ENCODE results near the gene PRRT2.
A peak's percentile ranks its signal among the peaks of the same experiment; 100 is the strongest.

PRRT2 gene

DNA sequence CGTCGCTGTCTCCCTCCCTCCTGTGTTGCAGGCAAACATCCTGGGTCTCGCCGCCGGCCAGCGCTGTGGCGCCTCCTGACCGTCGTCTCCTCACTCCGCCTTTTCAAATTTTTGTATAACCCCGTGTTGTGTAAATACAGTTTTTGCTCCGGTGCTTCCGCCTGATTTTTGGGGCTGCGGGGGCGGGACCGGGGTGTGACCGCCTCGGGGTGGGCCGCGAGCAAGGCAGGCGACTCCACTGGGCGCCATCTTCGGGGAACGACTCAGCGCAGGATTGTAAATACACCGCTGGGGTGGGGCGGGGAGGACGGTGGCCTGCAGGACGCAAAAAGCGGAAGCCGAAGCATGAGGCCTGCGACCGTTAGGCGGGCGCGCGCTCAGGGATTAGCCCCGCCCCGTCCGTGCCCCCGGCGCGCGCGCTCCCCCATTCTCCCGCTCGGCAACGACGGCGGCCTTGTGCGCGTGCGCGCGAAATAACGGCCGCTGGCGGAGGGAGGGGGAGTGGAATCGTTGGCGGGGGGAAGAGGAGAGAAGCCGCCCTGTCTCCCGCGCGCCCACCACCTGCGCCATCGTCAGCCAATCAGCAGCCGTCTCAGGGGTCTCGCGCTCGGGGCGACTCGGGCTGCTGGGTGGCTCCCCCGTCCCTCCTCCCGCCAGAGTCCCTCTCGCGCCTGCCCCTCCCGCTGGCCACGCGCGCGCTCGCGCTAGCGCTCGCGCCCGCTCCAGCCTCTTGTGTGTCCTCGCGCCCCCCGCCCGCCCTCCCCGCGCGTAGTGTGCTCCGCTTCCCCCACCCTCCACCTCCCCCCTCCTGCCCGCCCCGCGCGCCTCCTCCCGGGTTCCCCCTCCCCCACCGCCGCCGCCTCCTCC, 6.5 kb upstream of the PRRT2 start:
- peak overlapping the region; percentile 80 for H3K4me3 ChIP-seq
- peak; percentile 99 for DNase-seq (ENCODE audit: low spot score)
- TF ChIP-seq, protein P1, sequence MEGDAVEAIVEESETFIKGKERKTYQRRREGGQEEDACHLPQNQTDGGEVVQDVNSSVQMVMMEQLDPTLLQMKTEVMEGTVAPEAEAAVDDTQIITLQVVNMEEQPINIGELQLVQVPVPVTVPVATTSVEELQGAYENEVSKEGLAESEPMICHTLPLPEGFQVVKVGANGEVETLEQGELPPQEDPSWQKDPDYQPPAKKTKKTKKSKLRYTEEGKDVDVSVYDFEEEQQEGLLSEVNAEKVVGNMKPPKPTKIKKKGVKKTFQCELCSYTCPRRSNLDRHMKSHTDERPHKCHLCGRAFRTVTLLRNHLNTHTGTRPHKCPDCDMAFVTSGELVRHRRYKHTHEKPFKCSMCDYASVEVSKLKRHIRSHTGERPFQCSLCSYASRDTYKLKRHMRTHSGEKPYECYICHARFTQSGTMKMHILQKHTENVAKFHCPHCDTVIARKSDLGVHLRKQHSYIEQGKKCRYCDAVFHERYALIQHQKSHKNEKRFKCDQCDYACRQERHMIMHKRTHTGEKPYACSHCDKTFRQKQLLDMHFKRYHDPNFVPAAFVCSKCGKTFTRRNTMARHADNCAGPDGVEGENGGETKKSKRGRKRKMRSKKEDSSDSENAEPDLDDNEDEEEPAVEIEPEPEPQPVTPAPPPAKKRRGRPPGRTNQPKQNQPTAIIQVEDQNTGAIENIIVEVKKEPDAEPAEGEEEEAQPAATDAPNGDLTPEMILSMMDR (IDR thresholded peaks at IDR 0.05), result no peak
- H3K27ac ChIP-seq, result peak overlapping the region; percentile 95 to 98

DNA sequence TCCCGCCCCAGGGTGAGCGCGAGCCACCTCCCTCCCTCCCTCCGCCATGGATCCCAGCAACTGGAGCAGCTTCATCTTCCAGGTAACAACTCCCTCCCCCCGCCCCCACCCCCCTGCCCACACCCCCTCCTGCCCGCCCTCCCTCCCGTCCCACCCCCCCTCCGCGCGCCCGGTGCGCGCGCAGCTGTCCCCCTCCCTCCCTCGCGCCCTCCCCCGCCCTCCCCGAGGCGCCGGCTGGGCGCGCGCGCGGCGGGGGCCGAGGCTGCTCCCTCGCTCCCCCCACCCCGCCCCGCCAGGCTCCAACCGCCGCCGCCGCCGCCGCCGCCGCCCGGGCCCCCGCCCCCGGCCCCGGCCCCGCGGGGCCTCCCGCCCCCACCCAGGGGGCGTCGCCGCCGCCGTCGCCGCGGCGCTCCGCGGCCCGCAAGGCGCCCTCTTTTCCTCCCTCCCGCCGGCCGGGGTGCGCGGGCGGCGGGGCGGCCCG, 5.9 kb upstream of the PRRT2 start, which contains the start of gene MAZ:
MAZ (plus strand) TSS at position 431 of the 481 bp plus-strand sequence. CDS start 173 bp downstream, outside the sequence.
- TF ChIP-seq, protein P1 (IDR thresholded peaks at IDR 0.05), result no peak
- no peak for DNase-seq (ENCODE audit: low spot score)
- Histone ChIP-seq H3K27ac (peak within 1 kb of the TSS; percentile 95 to 98), H3K4me3 (peak within 1 kb of the TSS; percentile 80)

DNA sequence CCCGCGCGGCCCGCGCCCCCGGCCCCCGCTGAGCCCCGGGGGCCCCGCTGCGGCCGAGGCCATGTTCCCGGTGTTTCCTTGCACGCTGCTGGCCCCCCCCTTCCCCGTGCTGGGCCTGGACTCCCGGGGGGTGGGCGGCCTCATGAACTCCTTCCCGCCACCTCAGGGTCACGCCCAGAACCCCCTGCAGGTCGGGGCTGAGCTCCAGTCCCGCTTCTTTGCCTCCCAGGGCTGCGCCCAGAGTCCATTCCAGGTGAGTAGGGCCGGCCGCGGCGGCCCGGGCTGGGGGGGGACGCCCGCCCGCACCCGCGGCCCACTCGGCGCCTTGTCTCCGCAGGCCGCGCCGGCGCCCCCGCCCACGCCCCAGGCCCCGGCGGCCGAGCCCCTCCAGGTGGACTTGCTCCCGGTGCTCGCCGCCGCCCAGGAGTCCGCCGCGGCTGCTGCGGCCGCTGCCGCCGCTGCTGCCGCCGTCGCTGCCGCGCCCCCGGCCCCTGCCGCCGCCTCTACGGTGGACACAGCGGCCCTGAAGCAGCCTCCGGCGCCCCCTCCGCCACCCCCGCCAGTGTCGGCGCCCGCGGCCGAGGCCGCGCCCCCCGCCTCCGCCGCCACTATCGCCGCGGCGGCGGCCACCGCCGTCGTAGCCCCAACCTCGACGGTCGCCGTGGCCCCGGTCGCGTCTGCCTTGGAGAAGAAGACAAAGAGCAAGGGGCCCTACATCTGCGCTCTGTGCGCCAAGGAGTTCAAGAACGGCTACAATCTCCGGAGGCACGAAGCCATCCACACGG, 5.2 kb upstream of the PRRT2 start:
- Histone ChIP-seq H3K27ac (peak overlapping the region; percentile 95 to 98), H3K4me3 (peak overlapping the region; percentile 80)
- DNase-seq (ENCODE audit: low spot score), result peak; percentile 84
- TF ChIP-seq, protein P1 (IDR thresholded peaks at IDR 0.05), result no peak

DNA sequence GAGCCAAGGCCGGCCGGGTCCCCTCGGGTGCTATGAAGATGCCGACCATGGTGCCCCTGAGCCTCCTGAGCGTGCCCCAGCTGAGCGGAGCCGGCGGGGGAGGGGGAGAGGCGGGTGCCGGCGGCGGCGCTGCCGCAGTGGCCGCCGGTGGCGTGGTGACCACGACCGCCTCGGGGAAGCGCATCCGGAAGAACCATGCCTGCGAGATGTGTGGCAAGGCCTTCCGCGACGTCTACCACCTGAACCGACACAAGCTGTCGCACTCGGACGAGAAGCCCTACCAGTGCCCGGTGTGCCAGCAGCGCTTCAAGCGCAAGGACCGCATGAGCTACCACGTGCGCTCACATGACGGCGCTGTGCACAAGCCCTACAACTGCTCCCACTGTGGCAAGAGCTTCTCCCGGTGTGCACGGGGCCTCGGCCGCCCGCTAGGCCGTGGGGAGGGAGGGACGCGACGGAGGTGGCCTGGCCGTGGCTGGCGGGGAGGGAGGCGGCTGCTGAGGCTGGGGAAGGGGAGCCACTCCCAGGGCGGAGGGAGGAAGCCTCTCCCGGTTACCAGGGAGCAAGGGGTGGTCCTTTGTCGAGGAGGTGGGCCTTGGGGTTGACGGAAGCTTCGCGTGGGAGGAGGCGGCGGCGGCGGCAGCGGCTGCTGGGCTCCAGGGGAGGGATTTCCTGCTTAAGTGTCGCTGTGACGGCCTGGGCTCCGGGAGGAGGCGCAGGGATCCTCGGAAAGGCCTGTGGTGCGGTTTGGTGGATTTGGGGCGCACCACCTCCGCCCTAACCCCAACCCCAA, 4.4 kb upstream of the PRRT2 start:
- peak; percentile 94 for DNase-seq (ENCODE audit: low spot score)
- Histone ChIP-seq H3K27ac (peak overlapping the region; percentile 95 to 98), H3K4me3 (peak overlapping the region; percentile 80)
- TF ChIP-seq, protein P1 (IDR thresholded peaks at IDR 0.05), result no peak

DNA sequence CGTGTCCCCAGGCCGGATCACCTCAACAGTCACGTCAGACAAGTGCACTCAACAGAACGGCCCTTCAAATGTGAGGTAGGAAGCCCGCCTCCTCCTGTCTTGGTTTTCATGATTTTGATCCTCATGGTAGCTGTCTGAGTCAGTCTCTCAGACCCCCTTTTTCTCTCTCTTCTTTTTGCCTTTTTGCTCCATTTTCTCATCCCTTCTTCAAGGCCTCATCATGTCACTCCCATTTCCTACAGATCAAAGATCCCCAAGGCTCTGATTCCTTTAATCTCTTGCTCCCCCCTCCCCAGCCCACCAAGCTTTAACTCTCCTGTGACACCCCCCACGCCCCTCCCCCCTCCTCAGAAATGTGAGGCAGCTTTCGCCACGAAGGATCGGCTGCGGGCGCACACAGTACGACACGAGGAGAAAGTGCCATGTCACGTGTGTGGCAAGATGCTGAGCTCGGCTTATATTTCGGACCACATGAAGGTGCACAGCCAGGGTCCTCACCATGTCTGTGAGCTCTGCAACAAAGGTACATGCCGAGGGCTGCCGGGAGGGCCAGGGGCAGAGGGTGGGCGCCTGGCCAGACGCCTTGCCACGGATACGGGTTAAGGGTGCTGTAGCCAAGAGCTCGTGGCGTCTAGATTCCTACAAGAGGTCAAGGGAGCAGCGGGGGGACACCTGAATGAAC, 3.6 kb upstream of the PRRT2 start:
- TF ChIP-seq, protein P1 (IDR thresholded peaks at IDR 0.05), result no peak
- no peak for DNase-seq (ENCODE audit: low spot score)
- H3K27ac ChIP-seq, result peak overlapping the region; percentile 95 to 98
- H3K4me3 ChIP-seq, result peak overlapping the region; percentile 80

All from coronary artery (tissue), 2 donors.